ENCODE data around the gene ARHGAP6.

GRCh38 chrX:11215191-11215921 lies 450.4 kb downstream of the ARHGAP6 start:
- TF ChIP-seq CTCF (IDR thresholded peaks at IDR 0.05) = no peak
- no peak for TF ChIP-seq POLR2A (IDR thresholded peaks at IDR 0.05)
- TF ChIP-seq POLR2AphosphoS5 (IDR thresholded peaks at IDR 0.05) = no peak
